SK-N-SH treated with all-trans-retinoic acid at 6 μM for 48 hours (cell line): Measurements from ENCODE around the gene OR2V1.

ENCODE experiments used
- ATAC-seq: fragments of 200-7000 bp; cut with Tn5 transposase; 3 replicates; pipeline ENCODE4 v1.9.1; 2020; ENCODE audit warnings: mild to moderate bottlenecking, moderate library complexity
- ARNTL ChIP-seq: fragments of 450-650 bp; formaldehyde crosslinking; IDR thresholded peaks from 2 replicates; pipeline ENCODE4 v1.5.0; 2020; ENCODE audit warnings: low read depth, mild to moderate bottlenecking, moderate library complexity, borderline replicate concordance
- BACH2 ChIP-seq: fragments of 250-450 bp; sonication (Bioruptor Pico); IDR thresholded peaks from 2 replicates; pipeline ENCODE4 v1.9.0; 2021; ENCODE audit warnings: mild to moderate bottlenecking, borderline replicate concordance
- CSDC2 ChIP-seq: fragments of 250-450 bp; sonication (Bioruptor Pico); IDR thresholded peaks from 2 replicates; pipeline ENCODE4 v1.5.0; 2020; ENCODE audit warnings: mild to moderate bottlenecking, moderate library complexity
- ESRRG ChIP-seq: fragments of 250-450 bp; sonication (Bioruptor Pico); IDR thresholded peaks from 2 replicates; pipeline ENCODE4 v1.6.1; 2021; ENCODE audit warnings: mild to moderate bottlenecking
- GLIS3 ChIP-seq: fragments of 250-450 bp; sonication (Bioruptor Pico); IDR thresholded peaks from 2 replicates; pipeline ENCODE4 v1.5.0; 2020; ENCODE audit warnings: mild to moderate bottlenecking, moderate library complexity
- ISL1 ChIP-seq: fragments of 250-450 bp; sonication (Bioruptor Pico); IDR thresholded peaks from 2 replicates; pipeline ENCODE4 v2.1.2; 2022; ENCODE audit warnings: mild to moderate bottlenecking, moderate library complexity
- OSR1 ChIP-seq: fragments of 250-450 bp; sonication (Bioruptor Pico); IDR thresholded peaks from 2 replicates; pipeline ENCODE4 v1.8.0; 2022; ENCODE audit warnings: moderate library complexity, mild to moderate bottlenecking, inconsistent platforms
- PPARA ChIP-seq: fragments of 250-450 bp; sonication (Bioruptor Pico); IDR thresholded peaks from 2 replicates; pipeline ENCODE4 v1.5.0; 2020; ENCODE audit warnings: mild to moderate bottlenecking, borderline replicate concordance
- RARB ChIP-seq: fragments of 250-450 bp; sonication (Bioruptor Pico); IDR thresholded peaks from 2 replicates; pipeline ENCODE4 v1.8.0; 2021; ENCODE audit warnings: mild to moderate bottlenecking, moderate library complexity
- SNAI2 ChIP-seq: fragments of 250-450 bp; sonication (Bioruptor Pico); IDR thresholded peaks from 2 replicates; pipeline ENCODE4 v1.5.0; 2020; ENCODE audit warnings: mild to moderate bottlenecking, moderate library complexity
- TCF4 ChIP-seq: fragments of 250-450 bp; sonication (Bioruptor Pico); IDR thresholded peaks from 2 replicates; pipeline ENCODE4 v1.8.0; 2021; ENCODE audit warnings: mild to moderate bottlenecking, moderate library complexity, borderline replicate concordance
- TOX ChIP-seq: fragments of 250-450 bp; sonication (Bioruptor Pico); IDR thresholded peaks from 2 replicates; pipeline ENCODE4 v1.8.0; 2021; ENCODE audit warnings: mild to moderate bottlenecking, moderate library complexity, borderline replicate concordance
- ZC3H10 ChIP-seq: fragments of 250-450 bp; sonication (Bioruptor Pico); IDR thresholded peaks from 2 replicates; pipeline ENCODE4 v1.5.1; 2021; ENCODE audit warnings: mild to moderate bottlenecking, moderate library complexity
- ZFP3 ChIP-seq: fragments of 250-450 bp; sonication (Bioruptor Pico); IDR thresholded peaks from 2 replicates; pipeline ENCODE4 v1.5.0; 2020; ENCODE audit warnings: mild to moderate bottlenecking, moderate library complexity
- ZFP30 ChIP-seq: fragments of 450-650 bp; formaldehyde crosslinking; IDR thresholded peaks from 2 replicates; pipeline ENCODE4 v1.5.0; 2022; ENCODE audit warnings: mild to moderate bottlenecking, moderate library complexity
- ZNF565 ChIP-seq: fragments of 450-650 bp; formaldehyde crosslinking; conservative IDR thresholded peaks from 2 replicates; pipeline ENCODE4 v1.5.0; 2020; ENCODE audit warnings: low read depth, mild to moderate bottlenecking, moderate library complexity
- ZNF8 ChIP-seq: fragments of 450-650 bp; formaldehyde crosslinking; IDR thresholded peaks from 2 replicates; pipeline ENCODE4 v1.5.0; 2020; ENCODE audit warnings: mild to moderate bottlenecking, moderate library complexity
- TF ChIP-seq, protein P1 (sequence below): fragments of 250-450 bp; sonication (Bioruptor Pico); IDR thresholded peaks from 2 replicates; pipeline ENCODE4 v1.5.1; 2020; ENCODE audit warnings: low read depth, mild to moderate bottlenecking, moderate library complexity
- TF ChIP-seq, protein P2 (sequence below): fragments of 250-450 bp; sonication (Bioruptor Pico); IDR thresholded peaks from 2 replicates; pipeline ENCODE4 v1.8.0; 2021; ENCODE audit warnings: low read depth, mild to moderate bottlenecking, moderate library complexity, borderline replicate concordance
- TF ChIP-seq, protein P3 (sequence below): fragments of 250-450 bp; sonication (Bioruptor Pico); IDR thresholded peaks from 2 replicates; pipeline ENCODE4 v1.8.0; 2020; ENCODE audit warnings: mild to moderate bottlenecking, moderate library complexity, borderline replicate concordance
- TF ChIP-seq, protein P4 (sequence below): fragments of 250-450 bp; sonication (Bioruptor Pico); IDR thresholded peaks from 2 replicates; pipeline ENCODE4 v1.5.0; 2020; ENCODE audit warnings: mild to moderate bottlenecking, moderate library complexity

Gene OR2V1

DNA sequence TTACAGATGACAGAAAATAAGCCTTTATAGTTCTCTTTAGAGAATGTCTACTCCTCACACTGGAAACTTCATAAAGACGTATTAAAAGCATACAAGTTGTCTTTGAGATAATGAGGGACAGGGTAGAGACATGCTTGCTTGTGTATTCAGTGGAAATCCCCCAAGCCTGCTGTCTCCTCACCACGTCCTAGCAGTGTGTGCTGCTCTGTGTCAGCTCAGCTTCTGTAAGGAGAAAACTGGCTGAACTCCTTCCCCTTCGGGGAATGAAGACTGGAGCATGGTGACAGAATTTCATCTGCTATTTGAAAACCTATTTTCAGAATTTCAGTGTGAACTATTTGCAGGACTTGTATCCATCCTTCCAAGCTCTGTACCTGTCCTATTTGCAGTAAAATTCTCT, 25.8 kb upstream of the OR2V1 start:
- TF ChIP-seq PPARA (CRISPR knock-in tag) (no peak), BACH2 (no peak), ZNF565 (CRISPR knock-in tag) (no peak), ESRRG (CRISPR knock-in tag) (no peak), GLIS3 (CRISPR knock-in tag) (no peak), ZFP3 (CRISPR knock-in tag) (no peak)
- TF ChIP-seq, protein P1, sequence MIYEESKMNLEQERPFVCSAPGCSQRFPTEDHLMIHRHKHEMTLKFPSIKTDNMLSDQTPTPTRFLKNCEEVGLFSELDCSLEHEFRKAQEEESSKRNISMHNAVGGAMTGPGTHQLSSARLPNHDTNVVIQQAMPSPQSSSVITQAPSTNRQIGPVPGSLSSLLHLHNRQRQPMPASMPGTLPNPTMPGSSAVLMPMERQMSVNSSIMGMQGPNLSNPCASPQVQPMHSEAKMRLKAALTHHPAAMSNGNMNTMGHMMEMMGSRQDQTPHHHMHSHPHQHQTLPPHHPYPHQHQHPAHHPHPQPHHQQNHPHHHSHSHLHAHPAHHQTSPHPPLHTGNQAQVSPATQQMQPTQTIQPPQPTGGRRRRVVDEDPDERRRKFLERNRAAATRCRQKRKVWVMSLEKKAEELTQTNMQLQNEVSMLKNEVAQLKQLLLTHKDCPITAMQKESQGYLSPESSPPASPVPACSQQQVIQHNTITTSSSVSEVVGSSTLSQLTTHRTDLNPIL (CRISPR knock-in tag): no peak
- ATAC-seq: no peak

DNA sequence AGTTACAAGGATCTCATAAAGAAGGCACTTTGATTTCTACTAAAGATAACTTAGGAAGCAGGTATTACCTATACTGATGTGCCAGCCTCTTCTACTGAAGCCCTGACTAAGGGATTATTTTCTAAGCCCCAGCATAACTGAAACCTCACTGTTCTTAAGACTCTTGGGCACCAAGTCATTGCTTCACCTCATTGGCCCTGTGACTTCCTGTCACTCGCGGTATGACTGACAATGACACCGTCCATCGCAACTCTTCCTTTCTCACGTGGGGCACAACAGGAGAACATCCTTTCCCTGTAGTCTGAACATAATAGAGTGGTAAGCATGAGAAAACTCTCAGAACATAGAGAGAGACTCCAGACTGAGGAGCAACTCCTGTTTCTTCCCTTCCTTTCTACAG, 22.8 kb upstream of the OR2V1 start:
- no peak for ATAC-seq
- TF ChIP-seq OSR1 (CRISPR knock-in tag): no peak
- no peak for TF ChIP-seq SNAI2 (CRISPR knock-in tag)
- TF ChIP-seq, protein P2, sequence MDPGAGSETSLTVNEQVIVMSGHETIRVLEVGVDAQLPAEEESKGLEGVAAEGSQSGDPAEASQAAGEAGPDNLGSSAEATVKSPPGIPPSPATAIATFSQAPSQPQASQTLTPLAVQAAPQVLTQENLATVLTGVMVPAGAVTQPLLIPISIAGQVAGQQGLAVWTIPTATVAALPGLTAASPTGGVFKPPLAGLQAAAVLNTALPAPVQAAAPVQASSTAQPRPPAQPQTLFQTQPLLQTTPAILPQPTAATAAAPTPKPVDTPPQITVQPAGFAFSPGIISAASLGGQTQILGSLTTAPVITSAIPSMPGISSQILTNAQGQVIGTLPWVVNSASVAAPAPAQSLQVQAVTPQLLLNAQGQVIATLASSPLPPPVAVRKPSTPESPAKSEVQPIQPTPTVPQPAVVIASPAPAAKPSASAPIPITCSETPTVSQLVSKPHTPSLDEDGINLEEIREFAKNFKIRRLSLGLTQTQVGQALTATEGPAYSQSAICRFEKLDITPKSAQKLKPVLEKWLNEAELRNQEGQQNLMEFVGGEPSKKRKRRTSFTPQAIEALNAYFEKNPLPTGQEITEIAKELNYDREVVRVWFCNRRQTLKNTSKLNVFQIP (CRISPR knock-in tag): no peak
- no peak for TF ChIP-seq ISL1 (CRISPR knock-in tag)
- TF ChIP-seq, protein P3, sequence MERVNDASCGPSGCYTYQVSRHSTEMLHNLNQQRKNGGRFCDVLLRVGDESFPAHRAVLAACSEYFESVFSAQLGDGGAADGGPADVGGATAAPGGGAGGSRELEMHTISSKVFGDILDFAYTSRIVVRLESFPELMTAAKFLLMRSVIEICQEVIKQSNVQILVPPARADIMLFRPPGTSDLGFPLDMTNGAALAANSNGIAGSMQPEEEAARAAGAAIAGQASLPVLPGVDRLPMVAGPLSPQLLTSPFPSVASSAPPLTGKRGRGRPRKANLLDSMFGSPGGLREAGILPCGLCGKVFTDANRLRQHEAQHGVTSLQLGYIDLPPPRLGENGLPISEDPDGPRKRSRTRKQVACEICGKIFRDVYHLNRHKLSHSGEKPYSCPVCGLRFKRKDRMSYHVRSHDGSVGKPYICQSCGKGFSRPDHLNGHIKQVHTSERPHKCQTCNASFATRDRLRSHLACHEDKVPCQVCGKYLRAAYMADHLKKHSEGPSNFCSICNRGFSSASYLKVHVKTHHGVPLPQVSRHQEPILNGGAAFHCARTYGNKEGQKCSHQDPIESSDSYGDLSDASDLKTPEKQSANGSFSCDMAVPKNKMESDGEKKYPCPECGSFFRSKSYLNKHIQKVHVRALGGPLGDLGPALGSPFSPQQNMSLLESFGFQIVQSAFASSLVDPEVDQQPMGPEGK: no peak
- TF ChIP-seq, protein P4, sequence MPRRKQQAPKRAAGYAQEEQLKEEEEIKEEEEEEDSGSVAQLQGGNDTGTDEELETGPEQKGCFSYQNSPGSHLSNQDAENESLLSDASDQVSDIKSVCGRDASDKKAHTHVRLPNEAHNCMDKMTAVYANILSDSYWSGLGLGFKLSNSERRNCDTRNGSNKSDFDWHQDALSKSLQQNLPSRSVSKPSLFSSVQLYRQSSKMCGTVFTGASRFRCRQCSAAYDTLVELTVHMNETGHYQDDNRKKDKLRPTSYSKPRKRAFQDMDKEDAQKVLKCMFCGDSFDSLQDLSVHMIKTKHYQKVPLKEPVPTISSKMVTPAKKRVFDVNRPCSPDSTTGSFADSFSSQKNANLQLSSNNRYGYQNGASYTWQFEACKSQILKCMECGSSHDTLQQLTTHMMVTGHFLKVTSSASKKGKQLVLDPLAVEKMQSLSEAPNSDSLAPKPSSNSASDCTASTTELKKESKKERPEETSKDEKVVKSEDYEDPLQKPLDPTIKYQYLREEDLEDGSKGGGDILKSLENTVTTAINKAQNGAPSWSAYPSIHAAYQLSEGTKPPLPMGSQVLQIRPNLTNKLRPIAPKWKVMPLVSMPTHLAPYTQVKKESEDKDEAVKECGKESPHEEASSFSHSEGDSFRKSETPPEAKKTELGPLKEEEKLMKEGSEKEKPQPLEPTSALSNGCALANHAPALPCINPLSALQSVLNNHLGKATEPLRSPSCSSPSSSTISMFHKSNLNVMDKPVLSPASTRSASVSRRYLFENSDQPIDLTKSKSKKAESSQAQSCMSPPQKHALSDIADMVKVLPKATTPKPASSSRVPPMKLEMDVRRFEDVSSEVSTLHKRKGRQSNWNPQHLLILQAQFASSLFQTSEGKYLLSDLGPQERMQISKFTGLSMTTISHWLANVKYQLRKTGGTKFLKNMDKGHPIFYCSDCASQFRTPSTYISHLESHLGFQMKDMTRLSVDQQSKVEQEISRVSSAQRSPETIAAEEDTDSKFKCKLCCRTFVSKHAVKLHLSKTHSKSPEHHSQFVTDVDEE (CRISPR knock-in tag): no peak
- no peak for TF ChIP-seq RARB (CRISPR knock-in tag)
- no peak for TF ChIP-seq ZNF8 (CRISPR knock-in tag)
- TF ChIP-seq ZNF565 (CRISPR knock-in tag): no peak
- TF ChIP-seq TOX (CRISPR knock-in tag): no peak
- no peak for TF ChIP-seq ZFP30 (CRISPR knock-in tag)
- no peak for TF ChIP-seq PPARA (CRISPR knock-in tag)
- TF ChIP-seq CSDC2 (CRISPR knock-in tag): no peak
- no peak for TF ChIP-seq ESRRG (CRISPR knock-in tag)
- TF ChIP-seq GLIS3 (CRISPR knock-in tag): no peak

DNA sequence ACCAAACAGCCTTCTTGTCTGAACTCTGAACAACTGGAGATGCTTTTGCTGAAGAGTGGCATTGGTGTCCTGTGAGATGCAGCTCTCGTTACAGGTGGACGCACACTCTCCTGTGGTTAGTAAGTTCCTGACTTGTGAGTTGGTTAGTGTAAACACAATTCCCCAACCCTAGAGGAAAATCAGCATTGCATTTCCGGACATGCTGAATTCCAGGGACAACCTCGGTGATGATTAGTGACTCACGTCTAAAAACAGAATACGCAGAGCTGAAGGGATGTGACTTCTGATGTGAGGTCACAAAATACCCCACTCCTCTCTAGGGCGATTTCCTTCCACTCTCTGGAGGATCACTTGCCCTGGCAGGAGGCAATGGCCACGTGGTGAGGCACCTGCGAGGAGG, 21.4 kb upstream of the OR2V1 start:
- ATAC-seq: no peak
- no peak for TF ChIP-seq ZC3H10 (CRISPR knock-in tag)
- no peak for TF ChIP-seq ZFP30 (CRISPR knock-in tag)
- TF ChIP-seq TOX (CRISPR knock-in tag): no peak
- TF ChIP-seq ZNF565 (CRISPR knock-in tag): no peak
- no peak for TF ChIP-seq ARNTL
- TF ChIP-seq, protein P1 (CRISPR knock-in tag): no peak
- no peak for TF ChIP-seq BACH2
- no peak for TF ChIP-seq CSDC2 (CRISPR knock-in tag)
- no peak for TF ChIP-seq TCF4 (CRISPR knock-in tag)
- no peak for TF ChIP-seq OSR1 (CRISPR knock-in tag)
- TF ChIP-seq, protein P4 (CRISPR knock-in tag): no peak
- no peak for TF ChIP-seq PPARA (CRISPR knock-in tag)
- no peak for TF ChIP-seq SNAI2 (CRISPR knock-in tag)
- no peak for TF ChIP-seq ISL1 (CRISPR knock-in tag)
- no peak for TF ChIP-seq ESRRG (CRISPR knock-in tag)
- TF ChIP-seq, protein P2 (CRISPR knock-in tag): no peak
- TF ChIP-seq GLIS3 (CRISPR knock-in tag): no peak
